GM18505 (cell line): ENCODE measurements around the gene TPO.
"Not testable (repeated sequence)": the region's sequence is repeated elsewhere in the genome, so short reads cannot be mapped to it uniquely, and the experiment has no call there.

ENCODE experiments used
- ATAC-seq: cut with Tn5 transposase; IDR thresholded peaks from one replicate; pipeline ENCODE4 v1.9.1; 2021; ENCODE audit not compliant: unreplicated experiment
- POLR2A ChIP-seq: IDR thresholded peaks from 4 replicates; pipeline ENCODE4 v1.6.1; 2011; ENCODE audit warnings: borderline replicate concordance; ENCODE audit not compliant: insufficient read depth, insufficient read length; ENCODE audit errors: extremely low read depth

TPO gene

DNA sequence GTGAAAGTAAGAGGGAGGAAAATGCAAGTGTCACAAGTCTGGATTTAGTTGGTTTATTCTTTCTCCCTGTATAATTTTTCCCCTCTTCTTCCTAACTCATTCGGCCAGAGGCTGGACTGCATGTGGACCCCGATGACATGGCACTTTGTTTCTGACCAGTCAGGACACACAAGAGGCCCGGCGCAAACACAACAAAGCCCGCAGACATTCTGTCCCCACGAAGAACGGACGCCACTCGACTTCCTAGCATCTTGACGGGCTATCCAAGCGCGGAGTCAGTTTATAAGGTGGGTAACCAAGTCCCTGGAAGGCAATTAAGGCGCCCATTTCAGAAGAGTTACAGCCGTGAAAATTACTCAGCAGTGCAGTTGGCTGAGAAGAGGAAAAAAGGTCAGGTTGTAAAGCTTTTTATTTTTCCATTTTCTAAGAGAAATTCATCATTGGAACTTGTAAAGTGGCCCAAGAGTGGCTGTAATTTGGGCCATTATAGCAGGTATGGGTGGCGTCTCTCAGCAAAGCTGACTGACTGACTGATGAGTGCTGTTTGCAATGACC, at the start of gene TPO:
Gene TPO (plus strand): TSS at position 308 of the 555 bp plus-strand sequence. CDS start 946 bp downstream, outside the sequence.
- no peak for ATAC-seq
- no peak for TF ChIP-seq POLR2A

- TF ChIP-seq POLR2A: no peak
- no peak for ATAC-seq
Observed at GRCh38 chr2:1366546-1367134, 46.6 kb upstream of the TPO start.

- ATAC-seq: no peak
Observed at GRCh38 chr2:1367601-1368000, 45.7 kb upstream of the TPO start.

DNA sequence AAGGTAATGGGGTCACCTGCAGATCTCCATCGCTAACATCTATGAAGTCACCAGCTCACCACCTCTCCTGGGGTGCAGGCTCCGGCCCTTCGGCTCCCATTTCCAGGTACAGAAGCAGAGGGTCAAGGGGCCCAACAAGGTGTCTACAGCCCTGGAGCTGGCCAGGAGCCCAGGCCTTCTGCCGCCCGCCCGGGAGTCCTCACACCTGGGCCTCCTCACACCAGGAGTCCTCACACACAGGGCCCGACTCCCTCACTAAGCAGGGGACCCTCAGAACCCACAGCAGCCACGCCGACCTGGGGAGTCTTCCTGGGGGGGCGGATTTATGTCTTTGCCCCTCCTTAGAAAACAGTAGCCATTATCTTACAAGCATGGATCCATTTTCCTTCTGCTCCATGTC, 43.4 kb upstream of the TPO start:
- ATAC-seq: no peak
- TF ChIP-seq POLR2A: no peak

More at GRCh38 chr2:1367601-1368000, 45.7 kb upstream of the TPO start:
- no peak for TF ChIP-seq POLR2A

DNA sequence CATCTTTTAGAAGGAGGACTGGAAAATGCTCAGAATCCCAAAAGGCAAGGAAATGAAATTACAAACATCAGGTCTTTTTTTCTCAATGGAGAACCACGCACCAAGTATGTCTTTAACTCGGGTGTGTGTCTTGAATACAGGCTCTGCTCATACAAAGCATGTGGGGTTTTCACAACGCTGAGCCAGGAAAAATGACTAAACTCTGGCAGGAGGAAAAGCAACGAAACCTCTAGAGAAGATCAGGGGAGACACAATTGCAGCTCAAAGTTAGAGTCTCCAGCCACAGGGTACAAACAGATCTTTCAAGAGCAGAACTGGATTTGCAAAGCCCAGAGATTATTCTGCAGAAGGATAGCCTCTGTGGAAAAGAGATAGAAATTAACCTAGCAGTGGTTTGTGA, 42.8 kb upstream of the TPO start:
- no peak for TF ChIP-seq POLR2A
- no peak for ATAC-seq

- ATAC-seq: no peak
- no peak for TF ChIP-seq POLR2A
Observed at GRCh38 chr2:1371082-1371481, 42.2 kb upstream of the TPO start.

- no peak for ATAC-seq
Observed at GRCh38 chr2:1373830-1374229, 39.4 kb upstream of the TPO start.

DNA sequence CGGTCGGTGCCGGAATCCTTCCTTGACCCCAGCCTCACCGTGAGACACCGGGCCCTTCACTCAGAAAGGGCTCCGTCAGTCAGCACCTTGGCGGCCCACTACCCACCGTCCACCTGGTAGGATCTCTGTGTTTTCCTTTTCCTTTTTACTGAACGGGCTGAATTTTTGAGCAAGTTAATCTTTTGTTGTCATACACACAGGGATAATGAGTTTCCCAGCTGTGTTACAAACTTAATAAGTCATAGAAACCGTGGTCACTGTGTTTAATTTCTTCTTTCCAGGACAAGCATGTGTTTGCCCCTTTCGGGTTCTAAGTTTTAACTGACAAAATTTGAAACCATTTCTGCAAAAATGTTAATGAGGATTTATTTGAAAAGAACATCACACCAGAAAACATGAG, 39.0 kb upstream of the TPO start:
- TF ChIP-seq POLR2A: no peak
- no peak for ATAC-seq

More at GRCh38 chr2:1373830-1374229, 39.4 kb upstream of the TPO start:
- TF ChIP-seq POLR2A: no peak

DNA sequence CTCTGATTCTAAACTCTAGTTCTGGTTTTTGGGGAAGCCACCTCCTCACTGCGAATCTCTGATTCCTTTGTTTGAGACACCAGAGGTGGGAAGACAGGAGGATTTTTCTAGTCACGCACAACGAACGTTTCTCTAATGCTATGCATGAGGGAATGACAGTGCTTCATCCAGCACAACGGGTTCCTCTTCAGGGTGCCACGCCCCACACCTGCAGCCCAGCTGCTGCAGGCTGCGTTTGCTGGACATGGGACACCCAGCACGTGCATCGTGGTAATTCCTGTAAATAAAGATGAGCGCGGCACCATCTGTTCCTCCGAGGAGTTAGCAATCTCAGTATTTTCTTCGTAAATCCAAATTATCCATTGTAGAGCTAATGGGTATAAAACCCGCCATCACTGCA, 37.5 kb upstream of the TPO start:
- no peak for ATAC-seq
- TF ChIP-seq POLR2A: no peak

DNA sequence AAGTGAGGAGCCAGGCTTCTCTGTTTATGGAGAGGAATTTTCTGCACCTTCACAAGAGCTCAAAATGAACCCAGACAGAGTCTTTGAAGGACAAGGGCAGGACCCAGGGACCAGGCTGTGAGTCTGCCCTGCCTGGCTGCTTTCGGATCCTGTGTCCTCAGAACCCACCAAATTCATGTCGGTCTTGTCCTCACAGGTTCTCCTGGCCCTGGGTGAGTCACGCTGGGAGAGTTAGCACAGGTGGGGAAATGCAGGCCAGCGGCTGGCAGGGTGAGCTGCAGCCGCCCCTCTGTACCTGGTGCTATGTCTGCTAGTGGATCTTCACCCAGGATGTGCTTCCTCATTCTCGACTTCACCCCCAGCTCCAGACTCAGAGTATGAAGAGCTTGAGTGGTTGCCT, 35.8 kb upstream of the TPO start:
- ATAC-seq: no peak
- no peak for TF ChIP-seq POLR2A

DNA sequence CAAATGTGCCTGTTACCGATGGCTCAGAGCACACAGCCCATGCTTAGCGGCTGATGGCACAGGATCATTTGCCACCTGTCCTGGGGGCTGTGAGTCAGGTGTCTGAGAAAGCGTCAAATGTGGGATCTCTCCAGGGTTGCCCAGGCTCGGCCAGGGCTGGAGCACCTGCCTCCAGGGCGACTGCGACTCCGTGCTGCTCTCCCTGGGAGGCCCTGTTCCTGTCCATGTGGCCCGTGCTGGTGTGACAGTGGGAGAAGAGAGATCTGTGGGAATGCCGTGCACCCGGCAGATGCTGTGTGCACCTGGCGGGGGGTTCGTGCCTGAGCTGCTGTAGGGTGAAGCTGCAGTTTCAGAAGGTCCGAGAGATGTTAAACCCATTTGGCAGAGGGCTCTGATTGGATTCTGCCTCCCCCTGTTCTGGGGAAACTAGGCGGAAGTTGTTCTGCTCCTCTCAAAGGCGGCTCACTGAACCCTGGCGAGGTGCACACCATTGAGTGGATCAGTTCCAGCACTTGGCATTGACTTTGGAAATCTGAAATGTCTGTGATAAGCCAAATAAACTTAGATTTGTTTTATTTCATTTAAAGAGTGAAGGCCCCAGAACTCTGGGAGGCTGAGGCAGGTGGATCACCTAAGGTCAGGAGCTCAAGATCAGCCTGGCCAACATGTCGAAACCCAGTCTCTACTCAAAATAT, 34.7 kb upstream of the TPO start:
- no peak for TF ChIP-seq POLR2A
- ATAC-seq: no peak

DNA sequence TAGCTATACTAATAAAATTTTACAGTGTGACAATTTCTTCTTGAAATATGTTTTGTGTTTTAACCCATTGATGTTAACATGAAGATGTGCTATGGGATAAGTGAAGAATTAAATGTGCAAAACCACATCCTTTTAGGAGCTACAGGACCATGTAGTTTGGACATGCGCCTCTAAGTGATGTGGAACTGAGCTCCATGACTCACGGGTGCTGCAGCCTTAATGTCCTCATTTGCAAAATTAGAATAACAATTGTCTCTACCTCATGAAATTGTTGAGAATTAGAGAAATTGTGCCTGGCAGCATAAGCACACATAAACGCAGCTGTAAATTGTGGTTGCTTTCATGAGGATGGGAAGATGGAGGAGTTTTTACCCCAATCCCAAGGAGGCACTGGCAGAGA, 31.6 kb upstream of the TPO start:
- ATAC-seq: no peak
- no peak for TF ChIP-seq POLR2A

DNA sequence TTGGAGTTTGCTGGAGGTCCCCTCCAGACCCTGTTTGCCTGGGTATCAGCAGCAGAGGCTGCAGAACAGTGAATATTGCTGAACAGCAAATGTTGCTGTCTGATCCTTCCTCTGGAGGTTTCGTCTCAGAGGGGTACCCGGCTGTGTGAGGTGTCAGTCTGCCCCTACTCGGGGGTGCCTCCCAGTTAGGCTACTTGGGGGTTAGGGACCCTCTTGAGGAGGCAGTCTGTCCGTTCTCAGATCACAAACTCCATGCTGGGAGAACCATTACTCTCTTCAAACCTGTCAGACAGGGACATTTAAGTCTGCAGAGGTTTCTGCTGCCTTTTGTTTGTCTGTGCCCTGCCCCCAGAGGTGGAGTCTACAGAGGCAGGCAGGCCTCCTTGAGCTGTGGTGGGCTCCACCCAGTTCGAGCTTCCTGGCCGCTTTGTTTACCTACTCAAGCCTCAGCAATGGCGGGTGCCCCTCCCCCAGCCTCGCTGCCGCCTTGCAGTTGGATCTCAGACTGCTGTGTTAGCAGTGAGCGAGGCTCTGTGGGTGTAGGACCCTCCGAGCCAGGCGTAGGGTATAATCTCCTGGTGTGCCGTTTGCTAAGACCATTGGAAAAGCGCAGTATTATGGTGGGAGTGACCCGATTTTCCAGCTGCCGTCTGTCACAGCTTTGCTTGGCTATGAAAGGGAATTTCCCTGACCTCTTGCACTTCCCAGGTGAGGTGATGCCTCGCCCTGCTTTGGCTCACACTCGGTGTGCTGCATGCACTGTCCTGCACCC, 25.1 kb upstream of the TPO start:
- not testable (repeated sequence) for ATAC-seq

DNA sequence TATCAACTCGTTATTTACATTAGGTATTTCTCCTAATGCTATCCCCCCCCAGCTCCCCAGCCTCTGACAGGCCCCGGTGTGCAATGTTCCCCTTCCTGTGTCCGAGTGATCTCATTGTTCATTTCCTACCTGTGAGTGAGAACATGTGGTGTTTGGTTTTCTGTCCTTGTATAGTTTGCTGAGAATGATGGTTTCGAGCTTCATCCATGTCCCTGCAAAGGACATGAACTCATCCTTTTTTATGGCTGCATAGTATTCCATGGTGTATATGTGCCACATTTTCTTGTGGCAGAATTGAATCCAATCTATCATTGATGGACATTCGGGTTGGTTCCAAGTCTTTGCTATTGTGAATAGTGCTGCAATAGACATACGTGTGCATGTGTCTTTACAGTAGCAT, 23.1 kb upstream of the TPO start:
- ATAC-seq: not testable (repeated sequence)
